Stromal cell of bone marrow (primary cell): ENCODE data around the gene MYO1E.
"Not testable (repeated sequence)": the region's sequence is repeated elsewhere in the genome, so short reads cannot be mapped to it uniquely, and the experiment has no call there.

Experiments
- DNase-seq: peaks from one replicate; pipeline ENCODE4 v3.0.0-alpha.2; 2012; ENCODE audit warnings: low read depth

Gene MYO1E

GRCh38 chr15:59131456-59131855 lies 241.2 kb downstream of the MYO1E start:
- no peak for DNase-seq

- not testable (repeated sequence) for DNase-seq
These were observed 245.4 kb downstream of the MYO1E start for GRCh38 chr15:59127255-59127654.

- DNase-seq = not testable (repeated sequence)
These were observed 247.0 kb downstream of the MYO1E start for GRCh38 chr15:59125683-59126082.

GRCh38 chr15:59124261-59124660 lies 248.4 kb downstream of the MYO1E start:
- DNase-seq = no peak

- DNase-seq = no peak
These were observed 251.7 kb downstream of the MYO1E start for GRCh38 chr15:59120937-59121336.

- DNase-seq = no peak
These were observed 253.0 kb downstream of the MYO1E start for GRCh38 chr15:59119625-59120024.

GRCh38 chr15:59116771-59117170 lies 255.9 kb downstream of the MYO1E start:
- no peak for DNase-seq

- peak; percentile 38 for DNase-seq
These were observed 256.5 kb downstream of the MYO1E start for GRCh38 chr15:59116141-59116540.

GRCh38 chr15:59115047-59115446 lies 257.6 kb downstream of the MYO1E start:
- DNase-seq = no peak

GRCh38 chr15:59111251-59111650 lies 261.4 kb downstream of the MYO1E start:
- DNase-seq = no peak

GRCh38 chr15:59105854-59106253 lies 266.8 kb downstream of the MYO1E start:
- DNase-seq = no peak

GRCh38 chr15:59104912-59105732 lies 267.5 kb downstream of the MYO1E start, which contains the start of gene CCNB2:
Gene CCNB2 (plus strand): TSS chr15:59105146. CDS start chr15:59105269, 123 bp downstream.
- peak; percentile 93 for DNase-seq

GRCh38 chr15:59104602-59104911 lies 268.1 kb downstream of the MYO1E start:
- no peak for DNase-seq

- no peak for DNase-seq
These were observed 273.4 kb downstream of the MYO1E start for GRCh38 chr15:59099162-59099685.

- DNase-seq = no peak
These were observed 276.2 kb downstream of the MYO1E start for GRCh38 chr15:59096429-59096828.

GRCh38 chr15:59094077-59094476 lies 278.6 kb downstream of the MYO1E start:
- DNase-seq = no peak

GRCh38 chr15:59087731-59088130 lies 284.9 kb downstream of the MYO1E start:
- DNase-seq = no peak
